GM18858 (cell line): Measurements from ENCODE around the gene FNTB.

ENCODE experiments used
- ATAC-seq: cut with Tn5 transposase; IDR thresholded peaks from one replicate; pipeline ENCODE4 v1.9.1; 2021; ENCODE audit not compliant: unreplicated experiment

Gene FNTB

GRCh38 chr14:64952598-64953309 lies 33.9 kb upstream of the FNTB start:
- peak; percentile 55 for ATAC-seq

- ATAC-seq: no peak
Measured at GRCh38 chr14:64953310-64953654, 33.4 kb upstream of the FNTB start.

- ATAC-seq: no peak
Measured at GRCh38 chr14:64953661-64954060, 33.0 kb upstream of the FNTB start.

GRCh38 chr14:64954491-64955240 lies 32.0 kb upstream of the FNTB start:
- ATAC-seq: no peak

- ATAC-seq: no peak
Measured at GRCh38 chr14:64955297-64955696, 31.4 kb upstream of the FNTB start.

- no peak for ATAC-seq
Measured at GRCh38 chr14:64956697-64957406, 29.8 kb upstream of the FNTB start.

GRCh38 chr14:64958201-64958600 lies 28.5 kb upstream of the FNTB start:
- ATAC-seq: no peak

GRCh38 chr14:64958743-64959142 lies 28.0 kb upstream of the FNTB start:
- ATAC-seq: no peak

- ATAC-seq: no peak
Measured at GRCh38 chr14:64960762-64961276, 25.9 kb upstream of the FNTB start.

GRCh38 chr14:64963611-64964010 lies 23.1 kb upstream of the FNTB start:
- no peak for ATAC-seq

GRCh38 chr14:64965356-64966000 lies 21.2 kb upstream of the FNTB start:
- no peak for ATAC-seq

- no peak for ATAC-seq
Measured at GRCh38 chr14:64966976-64967375, 19.7 kb upstream of the FNTB start.

GRCh38 chr14:64968167-64968566 lies 18.5 kb upstream of the FNTB start:
- no peak for ATAC-seq

- no peak for ATAC-seq
Measured at GRCh38 chr14:64968651-64969050, 18.0 kb upstream of the FNTB start.

GRCh38 chr14:64970041-64970440 lies 16.7 kb upstream of the FNTB start:
- no peak for ATAC-seq

GRCh38 chr14:64970776-64971477 lies 15.8 kb upstream of the FNTB start:
- no peak for ATAC-seq

GRCh38 chr14:64971491-64971942 lies 15.2 kb upstream of the FNTB start:
- ATAC-seq: no peak

GRCh38 chr14:64971943-64972791 lies 14.5 kb upstream of the FNTB start, which contains the start of gene RAB15:
RAB15 (minus strand) TSS chr14:64972336; CDS start chr14:64972076, 260 bp downstream.
- no peak for ATAC-seq

GRCh38 chr14:64973026-64973442 lies 13.7 kb upstream of the FNTB start:
- no peak for ATAC-seq

GRCh38 chr14:64973826-64974225 lies 12.9 kb upstream of the FNTB start:
- no peak for ATAC-seq
